ENCODE data around the gene NRIP1.
A peak's percentile ranks its signal among the peaks of the same experiment; 100 is the strongest.
"Not testable (repeated sequence)": the region's sequence is repeated elsewhere in the genome, so short reads cannot be mapped to it uniquely, and the experiment has no call there.

Gene NRIP1

GRCh38 chr21:15036189-15036588 lies 28.6 kb downstream of the NRIP1 start:
- H3K4me3 ChIP-seq (ENCODE audit: low read length): no peak overlapping the region
- no peak overlapping the region for H3K9ac ChIP-seq (ENCODE audit: low read length)
- peaks cover 17% of the 10 kb centered on the region for H3K4me1 ChIP-seq (ENCODE audit: control insufficient read depth, insufficient read depth, low read length)
- H3K36me3 ChIP-seq (ENCODE audit: control insufficient read depth, insufficient read depth, low read length, severe bottlenecking): peaks cover 44% of the 10 kb centered on the region
- no peak for DNase-seq (ENCODE audit: low read depth)
- H3K27me3 ChIP-seq (replicated peaks; ENCODE audit: control insufficient read depth, insufficient read depth, low read length): no peaks in the 10 kb centered on the region
- no peaks in the 10 kb centered on the region for H3K9me3 ChIP-seq (ENCODE audit: control insufficient read depth, low read length)

GRCh38 chr21:15034126-15034853 lies 30.5 kb downstream of the NRIP1 start:
- Histone ChIP-seq H3K27me3 (replicated peaks; ENCODE audit: control insufficient read depth, insufficient read depth, low read length) (no peaks in the 10 kb centered on the region), H3K9ac (ENCODE audit: low read length) (no peak overlapping the region), H3K36me3 (ENCODE audit: control insufficient read depth, insufficient read depth, low read length, severe bottlenecking) (peaks cover 35% of the 10 kb centered on the region), H3K9me3 (ENCODE audit: control insufficient read depth, low read length) (no peaks in the 10 kb centered on the region), H3K4me3 (ENCODE audit: low read length) (no peak overlapping the region), H3K4me1 (ENCODE audit: control insufficient read depth, insufficient read depth, low read length) (peaks cover 17% of the 10 kb centered on the region)
- peak; percentile 76 for DNase-seq (ENCODE audit: low read depth)

GRCh38 chr21:15031790-15032357 lies 32.9 kb downstream of the NRIP1 start:
- no peak for DNase-seq (ENCODE audit: low read depth)
- Histone ChIP-seq H3K27me3 (replicated peaks; ENCODE audit: control insufficient read depth, insufficient read depth, low read length) (no peaks in the 10 kb centered on the region), H3K9ac (ENCODE audit: low read length) (no peak overlapping the region), H3K9me3 (ENCODE audit: control insufficient read depth, low read length) (no peaks in the 10 kb centered on the region), H3K4me3 (ENCODE audit: low read length) (no peak overlapping the region), H3K4me1 (ENCODE audit: control insufficient read depth, insufficient read depth, low read length) (peaks cover 17% of the 10 kb centered on the region), H3K36me3 (ENCODE audit: control insufficient read depth, insufficient read depth, low read length, severe bottlenecking) (peaks cover 15% of the 10 kb centered on the region)

GRCh38 chr21:15031362-15031761 lies 33.4 kb downstream of the NRIP1 start:
- Histone ChIP-seq H3K4me1 (ENCODE audit: control insufficient read depth, insufficient read depth, low read length) (peaks cover 17% of the 10 kb centered on the region), H3K36me3 (ENCODE audit: control insufficient read depth, insufficient read depth, low read length, severe bottlenecking) (peaks cover 14% of the 10 kb centered on the region)
- not testable (repeated sequence) for H3K27me3 ChIP-seq (replicated peaks; ENCODE audit: control insufficient read depth, insufficient read depth, low read length); H3K9me3 ChIP-seq (ENCODE audit: control insufficient read depth, low read length); DNase-seq (ENCODE audit: low read depth); H3K9ac ChIP-seq (ENCODE audit: low read length); H3K4me3 ChIP-seq (ENCODE audit: low read length)

GRCh38 chr21:15030861-15031260 lies 33.9 kb downstream of the NRIP1 start:
- H3K4me3 ChIP-seq (ENCODE audit: low read length); DNase-seq (ENCODE audit: low read depth); H3K27me3 ChIP-seq (replicated peaks; ENCODE audit: control insufficient read depth, insufficient read depth, low read length); H3K9ac ChIP-seq (ENCODE audit: low read length); H3K9me3 ChIP-seq (ENCODE audit: control insufficient read depth, low read length): not testable (repeated sequence)
- peaks cover 14% of the 10 kb centered on the region for H3K4me1 ChIP-seq (ENCODE audit: control insufficient read depth, insufficient read depth, low read length)
- H3K36me3 ChIP-seq (ENCODE audit: control insufficient read depth, insufficient read depth, low read length, severe bottlenecking): peaks cover 14% of the 10 kb centered on the region

- Histone ChIP-seq H3K9ac (ENCODE audit: low read length) (no peak overlapping the region), H3K36me3 (ENCODE audit: control insufficient read depth, insufficient read depth, low read length, severe bottlenecking) (peaks cover 14% of the 10 kb centered on the region), H3K27me3 (replicated peaks; ENCODE audit: control insufficient read depth, insufficient read depth, low read length) (no peaks in the 10 kb centered on the region), H3K4me3 (ENCODE audit: low read length) (no peak overlapping the region), H3K4me1 (ENCODE audit: control insufficient read depth, insufficient read depth, low read length) (peaks cover 9% of the 10 kb centered on the region), H3K9me3 (ENCODE audit: control insufficient read depth, low read length) (no peaks in the 10 kb centered on the region)
- DNase-seq (ENCODE audit: low read depth): no peak
These were observed 35.7 kb downstream of the NRIP1 start for GRCh38 chr21:15029077-15029476.

- Histone ChIP-seq H3K9ac (ENCODE audit: low read length) (no peak overlapping the region), H3K36me3 (ENCODE audit: control insufficient read depth, insufficient read depth, low read length, severe bottlenecking) (peaks cover 14% of the 10 kb centered on the region), H3K9me3 (ENCODE audit: control insufficient read depth, low read length) (no peaks in the 10 kb centered on the region), H3K4me1 (ENCODE audit: control insufficient read depth, insufficient read depth, low read length) (peaks cover under 1% of the 10 kb centered on the region), H3K4me3 (ENCODE audit: low read length) (no peak overlapping the region), H3K27me3 (replicated peaks; ENCODE audit: control insufficient read depth, insufficient read depth, low read length) (no peaks in the 10 kb centered on the region)
- no peak for DNase-seq (ENCODE audit: low read depth)
These were observed 36.6 kb downstream of the NRIP1 start for GRCh38 chr21:15028186-15028585.

GRCh38 chr21:15027056-15027455 lies 37.7 kb downstream of the NRIP1 start:
- H3K27me3 ChIP-seq (replicated peaks; ENCODE audit: control insufficient read depth, insufficient read depth, low read length): no peaks in the 10 kb centered on the region
- H3K9ac ChIP-seq (ENCODE audit: low read length): no peak overlapping the region
- no peaks in the 10 kb centered on the region for H3K4me1 ChIP-seq (ENCODE audit: control insufficient read depth, insufficient read depth, low read length)
- DNase-seq (ENCODE audit: low read depth): no peak
- no peak overlapping the region for H3K4me3 ChIP-seq (ENCODE audit: low read length)
- no peaks in the 10 kb centered on the region for H3K9me3 ChIP-seq (ENCODE audit: control insufficient read depth, low read length)
- peaks cover 14% of the 10 kb centered on the region for H3K36me3 ChIP-seq (ENCODE audit: control insufficient read depth, insufficient read depth, low read length, severe bottlenecking)

- Histone ChIP-seq H3K36me3 (ENCODE audit: control insufficient read depth, insufficient read depth, low read length, severe bottlenecking) (peaks cover 9% of the 10 kb centered on the region), H3K27me3 (replicated peaks; ENCODE audit: control insufficient read depth, insufficient read depth, low read length) (no peaks in the 10 kb centered on the region), H3K9me3 (ENCODE audit: control insufficient read depth, low read length) (no peaks in the 10 kb centered on the region), H3K9ac (ENCODE audit: low read length) (no peak overlapping the region), H3K4me3 (ENCODE audit: low read length) (no peak overlapping the region), H3K4me1 (ENCODE audit: control insufficient read depth, insufficient read depth, low read length) (no peaks in the 10 kb centered on the region)
- DNase-seq (ENCODE audit: low read depth): no peak
These were observed 38.4 kb downstream of the NRIP1 start for GRCh38 chr21:15026370-15026769.

- Histone ChIP-seq H3K27me3 (replicated peaks; ENCODE audit: control insufficient read depth, insufficient read depth, low read length) (no peaks in the 10 kb centered on the region), H3K36me3 (ENCODE audit: control insufficient read depth, insufficient read depth, low read length, severe bottlenecking) (peaks cover 9% of the 10 kb centered on the region), H3K9ac (ENCODE audit: low read length) (no peak overlapping the region), H3K9me3 (ENCODE audit: control insufficient read depth, low read length) (no peaks in the 10 kb centered on the region), H3K4me3 (ENCODE audit: low read length) (no peak overlapping the region), H3K4me1 (ENCODE audit: control insufficient read depth, insufficient read depth, low read length) (no peaks in the 10 kb centered on the region)
- peak; percentile 70 for DNase-seq (ENCODE audit: low read depth)
These were observed 41.0 kb downstream of the NRIP1 start for GRCh38 chr21:15023776-15024175.

- DNase-seq (ENCODE audit: low read depth): no peak
- Histone ChIP-seq H3K4me3 (ENCODE audit: low read length) (no peak overlapping the region), H3K36me3 (ENCODE audit: control insufficient read depth, insufficient read depth, low read length, severe bottlenecking) (peaks cover 9% of the 10 kb centered on the region), H3K4me1 (ENCODE audit: control insufficient read depth, insufficient read depth, low read length) (no peaks in the 10 kb centered on the region), H3K9me3 (ENCODE audit: control insufficient read depth, low read length) (no peaks in the 10 kb centered on the region), H3K9ac (ENCODE audit: low read length) (no peak overlapping the region), H3K27me3 (replicated peaks; ENCODE audit: control insufficient read depth, insufficient read depth, low read length) (no peaks in the 10 kb centered on the region)
These were observed 42.1 kb downstream of the NRIP1 start for GRCh38 chr21:15022608-15023261.

All from adipocyte (in vitro differentiated cells).